CD4-positive, alpha-beta T cell (primary cell): ENCODE data around the gene NFIA. TPM values are rescaled to one million over a fixed set of nuclear protein-coding genes. Genes with fewer than 3 reads are reported as not detected.

ENCODE experiments used
- ATAC-seq: fragments of 200-7000 bp; cut with Tn5 transposase; one replicate; pipeline ENCODE4 v1.10.0; 2022; ENCODE audit warnings: mild to moderate bottlenecking; ENCODE audit not compliant: poor library complexity
- CTCF ChIA-PET: fragments of 350-600 bp; sonication (Branson Sonifier 250); formaldehyde crosslinking; loops from one replicate; lab custom pipeline; 2021; ENCODE audit warnings: antibody characterized with exemption, inconsistent platforms; lab: Charles Lee
- POLR2A ChIA-PET: fragments of 350-600 bp; sonication (Branson Sonifier 250); formaldehyde crosslinking; loops from one replicate; lab custom pipeline; 2021; ENCODE audit warnings: antibody characterized with exemption, inconsistent platforms; lab: Charles Lee
- DNase-seq, 14 experiments: peaks; one replicate each; pipeline ENCODE4 v3.0.0-alpha.2; 2013 to 2020; ENCODE audit warnings: mixed read lengths in 2 of 14
- H3K27ac ChIP-seq, 2 donors: one replicate each; pipeline versions ENCODE4 v1.5.1 to v1.7.0; 2013; ENCODE audit warnings: low read length in 2 of 2, low read depth in 1 of 2, mild to moderate bottlenecking in 1 of 2
- H3K27me3 ChIP-seq, 2 experiments: 1 replicate in 1 of 2; 2 replicates in 1 of 2; pipeline versions ENCODE4 v1.6.1 to v1.7.0; 2013; ENCODE audit warnings: low read length in 2 of 2, control low read depth in 1 of 2, mild to moderate bottlenecking in 1 of 2, moderate library complexity in 1 of 2; ENCODE audit not compliant: insufficient read depth in 2 of 2, control insufficient read depth in 1 of 2
- H3K36me3 ChIP-seq: one replicate; pipeline ENCODE4 v1.6.1; 2013; ENCODE audit warnings: low read length, control low read depth; ENCODE audit not compliant: insufficient read depth
- H3K4me1 ChIP-seq: one replicate; pipeline ENCODE4 v1.6.1; 2013; ENCODE audit warnings: low read length, control low read depth; ENCODE audit not compliant: insufficient read depth
- H3K4me3 ChIP-seq: one replicate; pipeline ENCODE4 v1.5.1; 2013; ENCODE audit warnings: mild to moderate bottlenecking, low read length, moderate library complexity
- H3K9me3 ChIP-seq, 2 experiments: 1 replicate in 1 of 2; 2 replicates in 1 of 2; pipeline versions ENCODE4 v1.6.1 to v1.7.0; 2013; ENCODE audit warnings: low read length in 2 of 2, mild to moderate bottlenecking in 2 of 2, control low read depth in 1 of 2, moderate library complexity in 1 of 2; ENCODE audit not compliant: control insufficient read depth in 1 of 2, insufficient read depth in 1 of 2
- H3K27ac Mint-ChIP-seq: one replicate; pipeline ENCODE4 v1.8.0; 2020; ENCODE audit warnings: mixed read lengths
- H3K27me3 Mint-ChIP-seq: one replicate; pipeline ENCODE4 v1.8.0; 2021; ENCODE audit warnings: mixed read lengths
- H3K36me3 Mint-ChIP-seq: one replicate; pipeline ENCODE4 v1.8.0; 2021; ENCODE audit warnings: low read depth, mixed read lengths
- H3K4me1 Mint-ChIP-seq: one replicate; pipeline ENCODE4 v1.8.0; 2021; ENCODE audit warnings: low read depth, mixed read lengths
- H3K4me3 Mint-ChIP-seq: one replicate; pipeline ENCODE4 v1.8.0; 2020; ENCODE audit warnings: mild to moderate bottlenecking, mixed read lengths
- H3K9me3 Mint-ChIP-seq: one replicate; pipeline ENCODE4 v1.8.0; 2020; ENCODE audit warnings: mixed read lengths
- CTCF ChIP-seq: fragments of 200-600 bp; IDR thresholded peaks from one replicate; pipeline ENCODE4 v1.8.0; 2022; ENCODE audit warnings: antibody characterized with exemption, mild to moderate bottlenecking
- intact Hi-C, 2 experiments: fragments of 100-400 bp; cut with DNase I in 1 of 2; cut with micrococcal nuclease in 1 of 2; formaldehyde crosslinking; loops; one replicate each; pipeline versions ENCODE4 v1.15.1 to v1.9.0; 2023 to 2025; cut with DNase I, micrococcal nuclease
- total RNA-seq, 174 experiments: library from RNA in 2 of 174; stranded (reverse) in 2 of 174; gene quantifications; one replicate each; pipeline ENCODE4 v1.2.3 and lab custom pipeline; 2021 to 2026

The NFIA gene
- total RNA-seq, 2 experiments from 2014 or later: 4.8 to 5.9 TPM

- no peak overlapping the region for H3K4me3 Mint-ChIP-seq
- no peaks in the 10 kb centered on the region for H3K9me3 Mint-ChIP-seq
- no peak overlapping the region for H3K27ac ChIP-seq
- no peak for ATAC-seq
- CTCF ChIA-PET: no interaction called here
- H3K36me3 ChIP-seq: no peaks in the 10 kb centered on the region
- H3K9me3 ChIP-seq: peaks cover 0 to 6% of the 10 kb centered on the region in 2 experiments
- no peaks in the 10 kb centered on the region for H3K36me3 Mint-ChIP-seq
- H3K4me1 ChIP-seq: no peaks in the 10 kb centered on the region
- intact Hi-C loops: no loop called here
- no peak overlapping the region for H3K27ac Mint-ChIP-seq
- no peaks in the 10 kb centered on the region for H3K27me3 ChIP-seq
- peaks cover 6% of the 10 kb centered on the region for H3K4me1 Mint-ChIP-seq
- no peaks in the 10 kb centered on the region for H3K27me3 Mint-ChIP-seq
- no peak for DNase-seq
- H3K4me3 ChIP-seq: no peak overlapping the region
- POLR2A ChIA-PET: no interaction called here
- TF ChIP-seq CTCF: no peak
Measured at GRCh38 chr1:61109158-61109557, 26.8 kb downstream of the NFIA start.

- POLR2A ChIA-PET: no interaction called here
Measured at GRCh38 chr1:61109910-61110309, 27.5 kb downstream of the NFIA start.

GRCh38 chr1:61110554-61110953 is 28.2 kb downstream of the NFIA start:
- no peaks in the 10 kb centered on the region for H3K4me1 ChIP-seq
- no peak for ATAC-seq
- no peak for TF ChIP-seq CTCF
- CTCF ChIA-PET: no interaction called here
- no peak overlapping the region for H3K4me3 ChIP-seq
- peaks cover 0 to 6% of the 10 kb centered on the region in 2 experiments for H3K9me3 ChIP-seq
- H3K36me3 ChIP-seq: no peaks in the 10 kb centered on the region
- Mint-ChIP-seq H3K4me3 (no peak overlapping the region), H3K27ac (no peak overlapping the region), H3K36me3 (no peaks in the 10 kb centered on the region), H3K27me3 (no peaks in the 10 kb centered on the region), H3K4me1 (peaks cover 6% of the 10 kb centered on the region), H3K9me3 (no peaks in the 10 kb centered on the region)
- no peaks in the 10 kb centered on the region for H3K27me3 ChIP-seq
- intact Hi-C loops: no loop called here
- H3K27ac ChIP-seq: no peak overlapping the region
- POLR2A ChIA-PET: no interaction called here
- DNase-seq: no peak

More at GRCh38 chr1:61109910-61110309, 27.5 kb downstream of the NFIA start:
- Histone ChIP-seq H3K27me3 (no peaks in the 10 kb centered on the region), H3K4me3 (no peak overlapping the region), H3K27ac (no peak overlapping the region), H3K9me3 (peaks cover 0 to 6% of the 10 kb centered on the region in 2 experiments), H3K36me3 (no peaks in the 10 kb centered on the region), H3K4me1 (no peaks in the 10 kb centered on the region)
- H3K4me3 Mint-ChIP-seq: no peak overlapping the region
- no peak overlapping the region for H3K27ac Mint-ChIP-seq
- intact Hi-C loops: no loop called here
- CTCF ChIA-PET: no interaction called here
- DNase-seq (no peak), ATAC-seq (no peak)
- no peaks in the 10 kb centered on the region for H3K36me3 Mint-ChIP-seq
- H3K27me3 Mint-ChIP-seq: no peaks in the 10 kb centered on the region
- H3K4me1 Mint-ChIP-seq: peaks cover 6% of the 10 kb centered on the region
- no peak for TF ChIP-seq CTCF
- H3K9me3 Mint-ChIP-seq: no peaks in the 10 kb centered on the region
